Esophagus (tissue), 2 donors: Measurements from ENCODE around the gene CROCC2. TPM values are rescaled to one million over a fixed set of nuclear protein-coding genes. Genes with fewer than 3 reads are reported as not detected.

Experiments
- H3K27ac ChIP-seq, 2 donors: one replicate each; pipeline ENCODE4 v1.5.1; 2013; ENCODE audit warnings: low read depth in 2 of 2, mild to moderate bottlenecking in 2 of 2, inconsistent platforms in 1 of 2, low read length in 1 of 2, moderate library complexity in 1 of 2
- H3K27me3 ChIP-seq, 2 donors: one replicate each; pipeline ENCODE4 v1.6.1; 2013; ENCODE audit warnings: low read length in 2 of 2, control low read depth in 1 of 2, mild to moderate bottlenecking in 1 of 2; ENCODE audit not compliant: insufficient read depth in 2 of 2, control insufficient read depth in 1 of 2
- H3K36me3 ChIP-seq, 2 donors: one replicate each; pipeline ENCODE4 v1.6.1; 2013; ENCODE audit warnings: low read length in 1 of 2; ENCODE audit not compliant: control insufficient read depth in 2 of 2, insufficient read depth in 2 of 2
- H3K4me1 ChIP-seq, 2 donors: one replicate each; pipeline ENCODE4 v1.6.1; 2013; ENCODE audit warnings: low read length in 1 of 2; ENCODE audit not compliant: control insufficient read depth in 2 of 2, insufficient read depth in 2 of 2
- H3K4me3 ChIP-seq, 2 donors: one replicate each; pipeline ENCODE4 v1.5.1; 2013; ENCODE audit warnings: low read length in 2 of 2, mild to moderate bottlenecking in 2 of 2, low read depth in 1 of 2, moderate library complexity in 1 of 2
- H3K9me3 ChIP-seq, 2 donors: one replicate each; pipeline ENCODE4 v1.6.1; 2013; ENCODE audit warnings: mild to moderate bottlenecking in 2 of 2, low read depth in 1 of 2, low read length in 1 of 2, moderate library complexity in 1 of 2; ENCODE audit not compliant: control insufficient read depth in 2 of 2, insufficient read depth in 1 of 2
- WGBS, 2 donors: extraction: QIAGEN DNeasy Blood & Tissue Kit; methylation state at CpG; one replicate each; pipeline ENCODE4 v1.1.7; 2013; 5-methylcytosine and 5-hydroxymethylcytosine counted together
- polyA plus RNA-seq, 2 donors: library from polyadenylated mRNA; stranded (reverse); fragments of 200-250 nt; gene quantifications; one replicate each; pipeline ENCODE4 v1.2.3, GENCODE V29; 2013
- donor health status: healthy with polysubstance abuse.
- donor health status: Bipolar disorder and iron deficiency.

Gene CROCC2
- polyA plus RNA-seq, 2 donors: 0.12 to 0.16 TPM

DNA sequence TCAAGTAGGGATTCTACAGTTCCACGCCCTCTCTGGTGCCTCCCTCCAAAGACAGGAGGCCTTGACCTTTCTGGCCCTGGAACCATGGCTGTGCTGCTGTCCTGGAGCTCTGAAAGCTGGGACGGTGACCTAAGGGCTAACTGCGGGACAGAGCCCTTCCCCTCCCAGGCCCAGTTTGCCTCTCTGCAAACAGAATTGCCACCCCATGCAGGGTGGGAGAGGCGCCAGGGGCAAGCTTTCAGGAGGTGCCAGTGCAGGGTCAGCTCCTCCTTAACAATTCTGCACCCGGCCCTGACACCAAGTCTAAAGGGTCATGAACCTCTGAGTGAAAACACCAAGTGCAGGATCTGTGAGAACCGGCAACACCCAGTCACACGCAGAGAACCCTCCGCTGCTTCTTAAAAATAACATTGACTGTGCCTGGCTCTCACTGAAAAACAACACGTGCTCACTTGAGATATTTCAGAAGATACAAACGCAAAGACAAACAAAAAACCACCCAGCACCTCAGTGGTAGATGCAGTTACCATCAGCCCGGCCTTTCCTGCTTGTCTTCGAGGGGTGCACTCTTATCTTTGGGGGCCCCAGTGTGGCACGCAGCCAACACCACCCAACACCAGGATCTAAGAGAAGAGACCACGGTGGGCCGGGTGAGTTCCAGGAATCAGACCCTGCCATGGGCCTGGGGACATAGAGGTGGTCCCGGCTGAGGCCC lies 91.2 kb downstream of the CROCC2 start:
- 61 to 62% methylated on average over 16 of the region's 16 CpGs for WGBS, 2 donors
- Histone ChIP-seq H3K9me3 (no peaks in the 10 kb centered on the region), H3K27me3 (no peaks in the 10 kb centered on the region), H3K4me3 (no peak overlapping the region), H3K27ac (peak overlapping the region; percentile 78 to 81), H3K4me1 (peaks cover 9 to 23% of the 10 kb centered on the region in 2 donors), H3K36me3 (peaks cover 0 to 3% of the 10 kb centered on the region in 2 donors)

DNA sequence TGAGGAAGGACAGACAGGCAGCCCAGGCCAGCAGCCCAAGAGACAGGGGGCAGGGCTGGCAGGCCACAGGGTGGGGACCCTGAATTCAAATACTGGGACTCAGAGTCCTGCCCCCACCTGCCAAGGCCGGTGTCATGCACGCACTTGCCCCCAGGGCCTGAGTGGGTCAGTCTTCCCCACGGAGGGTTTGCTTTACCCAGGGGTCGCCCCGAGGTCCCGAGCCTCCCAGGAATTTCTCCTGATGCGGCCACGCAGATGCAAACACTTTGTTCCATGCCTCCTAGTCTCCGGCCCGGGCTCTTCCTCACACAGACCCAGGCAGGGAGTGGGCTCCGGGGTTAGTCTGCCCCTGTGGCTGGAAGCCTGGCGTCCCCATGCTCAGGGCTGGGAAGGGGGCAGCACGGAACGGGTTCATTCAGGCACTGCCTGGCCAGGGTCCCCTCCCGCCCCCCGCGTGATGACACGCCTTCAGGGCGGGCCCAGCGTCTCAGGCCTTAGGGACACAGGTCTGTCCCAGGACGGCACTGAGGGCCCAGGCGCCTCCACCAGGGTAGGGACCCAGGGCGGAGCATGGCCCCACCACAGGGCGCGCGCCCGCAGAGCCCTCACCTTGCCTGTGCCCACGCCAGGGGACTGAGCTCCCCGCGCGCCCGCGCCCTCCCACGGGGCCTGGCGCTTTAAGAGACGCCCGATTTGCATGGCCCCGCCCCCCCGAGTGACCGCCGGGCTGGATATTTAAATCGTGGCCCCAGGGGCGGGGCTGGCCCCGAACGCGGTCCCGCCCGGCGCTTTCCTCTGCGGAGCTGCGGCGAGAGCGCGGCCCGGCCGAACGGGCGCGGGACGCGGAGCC lies 91.9 kb downstream of the CROCC2 start, which contains the start of gene SNED1:
SNED1 (plus strand) TSS at position 763 of the 850 bp plus-strand sequence. CDS start 220 bp downstream, outside the sequence.
- WGBS, 2 donors: 5 to 6% methylated on average over 48 to 61 of the region's 61 CpGs
- H3K4me3 ChIP-seq: peak within 1 kb of the TSS; percentile 65 to 68
- peak within 1 kb of the TSS; percentile 78 to 81 for H3K27ac ChIP-seq
- H3K36me3 ChIP-seq: peaks cover 0 to 3% of the 10 kb centered on the region in 2 donors
- peaks cover under 1 to 3% of the 10 kb centered on the region in 2 donors for H3K9me3 ChIP-seq
- H3K27me3 ChIP-seq: no peaks in the 10 kb centered on the region
- peaks cover 9 to 23% of the 10 kb centered on the region in 2 donors for H3K4me1 ChIP-seq

DNA sequence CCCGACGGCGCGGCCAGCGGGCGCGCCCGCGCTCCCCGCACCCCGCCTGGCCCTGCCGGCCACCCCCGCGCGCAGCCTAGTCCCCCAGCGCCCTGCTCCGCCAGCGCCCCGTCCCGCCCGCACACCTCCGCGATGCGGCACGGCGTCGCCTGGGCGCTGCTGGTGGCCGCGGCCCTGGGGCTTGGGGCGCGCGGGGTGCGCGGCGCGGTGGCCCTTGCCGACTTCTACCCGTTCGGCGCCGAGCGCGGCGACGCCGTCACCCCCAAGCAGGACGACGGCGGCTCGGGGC lies 92.5 kb downstream of the CROCC2 start:
- peaks cover 6 to 9% of the 10 kb centered on the region in 2 donors for H3K9me3 ChIP-seq
- H3K27me3 ChIP-seq: no peaks in the 10 kb centered on the region
- peaks cover 3% of the 10 kb centered on the region in 2 donors for H3K36me3 ChIP-seq
- peak overlapping the region; percentile 48 to 61 for H3K27ac ChIP-seq
- H3K4me3 ChIP-seq: peak overlapping the region; percentile 65 to 68
- WGBS, 2 donors: 1 to 2% methylated on average over 41 to 51 of the region's 51 CpGs
- peaks cover 9 to 23% of the 10 kb centered on the region in 2 donors for H3K4me1 ChIP-seq

DNA sequence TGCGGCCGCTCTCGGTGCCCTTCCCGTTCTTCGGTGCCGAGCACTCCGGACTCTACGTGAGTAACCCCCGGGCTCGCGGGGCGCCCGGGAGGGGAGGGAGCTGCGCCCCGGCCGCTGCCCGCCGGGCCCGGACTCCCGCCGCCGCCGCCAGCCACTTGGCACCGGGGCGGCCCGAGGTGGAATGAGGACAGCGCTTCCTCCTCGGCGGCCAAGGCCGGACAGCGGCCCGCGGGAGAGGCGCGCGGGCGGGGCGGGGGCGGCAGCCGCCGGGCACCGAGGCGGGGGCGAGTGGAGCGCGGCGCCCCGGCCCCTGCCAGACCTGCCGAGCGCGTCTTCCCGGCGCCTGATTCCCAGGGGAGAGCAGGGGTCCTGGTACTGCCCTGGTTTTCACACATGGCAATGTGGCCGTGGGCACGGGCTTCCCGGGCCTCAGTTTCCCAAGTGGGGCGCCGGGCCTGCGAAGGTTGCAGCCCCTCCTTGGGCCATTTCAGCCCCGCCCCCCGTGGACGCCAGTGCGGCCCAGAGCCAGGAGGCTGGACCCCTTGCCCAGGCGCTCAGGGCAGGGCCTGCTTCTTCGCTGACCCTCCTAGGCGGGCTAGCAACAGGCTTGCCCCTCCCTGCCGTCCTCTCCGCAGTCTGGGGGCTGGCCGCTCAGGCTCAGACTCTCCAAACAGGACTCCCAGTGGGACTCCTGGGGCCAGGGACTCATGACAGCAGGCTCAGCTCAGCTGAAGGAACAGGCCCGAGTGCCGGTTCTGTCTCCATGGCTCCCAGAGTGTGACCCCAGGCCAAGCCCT lies 93.1 kb downstream of the CROCC2 start:
- Histone ChIP-seq H3K4me1 (peaks cover 8 to 23% of the 10 kb centered on the region in 2 donors), H3K27ac (peak overlapping the region; percentile 48 to 61)
- 9 to 12% methylated on average over 54 to 71 of the region's 71 CpGs for WGBS, 2 donors

DNA sequence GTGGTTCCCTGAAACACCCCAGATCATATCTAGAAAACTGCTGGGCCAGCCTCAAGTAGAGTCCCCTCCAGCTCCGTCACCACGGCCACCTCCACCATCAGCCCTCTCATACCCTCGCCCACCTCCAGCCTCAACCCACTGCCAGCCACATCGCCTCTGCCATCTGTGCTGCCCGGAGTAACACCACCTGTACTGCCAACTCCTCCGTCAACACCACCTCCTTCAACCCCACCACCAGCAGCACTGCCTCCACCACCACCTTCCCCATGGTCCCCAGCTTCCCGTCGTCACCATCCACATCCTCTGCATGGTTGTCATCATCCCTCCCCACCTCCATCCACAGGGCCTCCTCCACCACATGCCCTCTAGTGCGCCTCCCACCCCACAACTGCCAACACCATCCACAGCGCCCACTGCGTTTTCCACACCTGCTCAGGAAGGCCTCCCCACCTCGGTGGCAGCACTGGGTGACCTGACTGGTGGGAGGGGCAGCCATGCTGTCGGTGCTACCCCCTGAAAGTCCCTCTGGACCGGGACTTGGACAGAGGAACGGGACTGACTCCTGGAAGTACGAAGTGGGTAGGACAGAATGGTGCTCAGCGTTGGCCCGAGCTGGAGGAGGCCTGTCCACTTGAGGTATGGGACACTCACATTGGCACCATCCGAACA lies 93.9 kb downstream of the CROCC2 start:
- H3K27ac ChIP-seq: no peak overlapping the region

More for the DNA sequence above, 93.1 kb downstream of the CROCC2 start:
- peaks cover 9 to 12% of the 10 kb centered on the region in 2 donors for H3K9me3 ChIP-seq
- H3K4me3 ChIP-seq: peak overlapping the region; percentile 65 to 68
- H3K27me3 ChIP-seq: no peaks in the 10 kb centered on the region
- H3K36me3 ChIP-seq: peaks cover 3% of the 10 kb centered on the region in 2 donors

DNA sequence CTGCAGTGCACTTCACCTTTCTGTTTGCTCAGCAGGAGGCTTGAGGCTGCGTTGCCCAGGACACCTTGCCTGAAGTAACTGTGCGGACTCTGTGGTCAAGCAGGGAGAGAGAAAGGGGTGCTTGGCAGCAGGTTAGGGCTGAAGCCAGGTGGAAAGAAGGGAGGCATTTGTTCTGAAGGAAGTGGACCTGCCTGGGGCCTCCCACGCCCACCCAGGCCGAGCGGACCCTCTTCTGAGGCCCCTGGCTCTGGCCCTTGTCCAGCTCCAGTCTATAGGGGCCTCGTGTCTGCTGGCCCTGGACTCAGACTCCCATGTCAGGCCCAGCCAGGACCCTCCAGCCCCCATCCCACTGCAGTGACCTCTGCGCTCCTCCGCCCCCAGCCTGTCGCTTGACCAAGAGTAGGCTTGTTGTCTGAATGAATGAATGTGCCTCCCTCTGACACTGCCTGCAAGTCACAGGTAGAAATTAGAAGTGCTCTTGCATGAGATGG lies 94.7 kb downstream of the CROCC2 start:
- Histone ChIP-seq H3K36me3 (peaks cover 3% of the 10 kb centered on the region in 2 donors), H3K27ac (no peak overlapping the region), H3K4me3 (no peak overlapping the region), H3K27me3 (no peaks in the 10 kb centered on the region), H3K9me3 (peaks cover 9 to 12% of the 10 kb centered on the region in 2 donors), H3K4me1 (peaks cover 8 to 20% of the 10 kb centered on the region in 2 donors)
- WGBS, 2 donors: 89 to 94% methylated on average over 9 of the region's 9 CpGs

More for the DNA sequence above, 93.9 kb downstream of the CROCC2 start:
- H3K27me3 ChIP-seq: no peaks in the 10 kb centered on the region
- peaks cover 8 to 23% of the 10 kb centered on the region in 2 donors for H3K4me1 ChIP-seq
- WGBS, 2 donors: 83 to 89% methylated on average over 19 of the region's 19 CpGs
- H3K4me3 ChIP-seq: peak overlapping the region; percentile 3 to 65
- H3K36me3 ChIP-seq: peaks cover 3% of the 10 kb centered on the region in 2 donors
- peaks cover 9 to 12% of the 10 kb centered on the region in 2 donors for H3K9me3 ChIP-seq

DNA sequence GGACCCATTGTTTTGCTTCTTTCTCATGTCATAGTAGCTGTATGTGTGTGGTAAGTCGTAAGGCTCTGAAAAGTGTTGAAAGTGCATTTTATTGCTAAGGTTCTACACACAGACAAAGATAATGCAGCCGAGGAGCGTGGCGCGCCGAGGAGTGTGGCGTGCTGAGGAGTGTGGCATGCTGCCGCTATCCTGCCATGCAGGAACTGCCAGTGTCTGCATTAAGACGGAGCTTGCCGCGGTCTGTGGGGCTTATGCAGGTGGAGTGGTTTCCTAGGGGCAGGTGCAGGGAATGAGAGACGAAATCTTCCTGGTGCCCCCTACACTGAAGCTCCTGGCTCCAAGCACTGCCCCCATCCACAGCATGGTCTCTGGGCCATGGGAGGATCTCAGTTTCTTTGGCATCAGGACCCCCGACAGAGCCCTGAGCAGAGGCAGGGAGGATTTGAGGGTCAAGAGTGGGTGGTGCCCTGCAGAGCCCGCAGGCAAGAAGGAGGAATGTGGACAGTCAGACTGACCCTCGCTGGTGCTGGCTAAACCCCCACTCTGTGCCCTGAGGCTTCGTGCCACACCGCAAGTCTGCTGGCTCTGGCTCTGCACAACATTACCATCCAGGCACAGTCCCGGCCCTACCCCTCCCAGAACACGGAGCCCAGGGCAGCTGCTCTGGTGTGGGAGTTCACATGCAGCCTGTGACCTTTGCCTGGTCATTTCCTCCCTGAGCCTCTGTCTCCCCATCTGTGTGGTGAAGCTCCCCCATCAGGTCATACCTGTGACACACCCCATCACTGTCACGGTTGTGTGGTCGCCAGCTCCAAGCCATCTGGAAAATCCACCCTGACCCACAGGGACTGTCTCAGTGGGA lies 95.5 kb downstream of the CROCC2 start:
- Histone ChIP-seq H3K4me1 (peaks cover 4 to 15% of the 10 kb centered on the region in 2 donors), H3K36me3 (peaks cover 3% of the 10 kb centered on the region in 2 donors), H3K27me3 (no peaks in the 10 kb centered on the region), H3K9me3 (peaks cover 9 to 12% of the 10 kb centered on the region in 2 donors), H3K4me3 (no peak overlapping the region), H3K27ac (no peak overlapping the region)
- 90% methylated on average over 21 of the region's 21 CpGs for WGBS, 2 donors

DNA sequence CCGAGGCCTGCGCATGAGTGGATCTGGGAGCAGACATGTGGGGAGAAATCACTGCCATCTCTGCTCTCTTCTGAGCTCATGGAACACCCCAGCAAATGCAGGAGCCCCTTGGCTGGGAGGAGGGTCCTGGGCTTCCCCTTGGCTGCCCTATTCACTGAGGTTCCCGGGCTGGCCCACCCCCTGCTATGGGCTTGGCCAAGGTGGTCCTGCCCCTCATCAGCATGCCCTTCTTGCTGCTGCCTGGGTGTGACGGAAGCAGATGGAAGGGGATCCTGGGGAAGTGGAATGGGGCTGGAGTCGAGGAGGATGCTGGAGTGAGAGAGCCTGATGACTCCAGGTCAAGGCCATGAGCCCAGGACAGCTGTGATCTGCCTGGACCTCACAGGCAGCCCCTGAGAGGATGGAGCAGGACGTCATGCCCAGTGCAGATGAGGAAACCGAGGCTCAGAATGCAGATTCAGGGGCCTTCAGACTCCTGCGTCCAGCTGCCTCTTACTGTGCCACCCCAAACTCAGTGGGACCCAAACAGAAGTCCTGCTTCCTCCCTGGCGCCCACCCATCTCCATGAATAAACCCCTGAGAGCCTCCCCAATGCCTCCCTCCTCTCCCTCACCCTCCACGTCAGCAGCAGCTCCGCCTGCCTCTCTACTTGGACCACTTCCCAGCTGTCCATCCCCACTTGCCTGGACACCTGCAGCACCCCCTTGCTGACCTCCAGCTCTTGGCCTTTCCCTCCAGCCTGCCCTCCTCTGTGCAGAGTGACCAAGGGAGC lies 96.3 kb downstream of the CROCC2 start:
- Histone ChIP-seq H3K27ac (no peak overlapping the region), H3K36me3 (peaks cover 3% of the 10 kb centered on the region in 2 donors), H3K4me3 (no peak overlapping the region), H3K27me3 (no peaks in the 10 kb centered on the region), H3K4me1 (peaks cover 4 to 10% of the 10 kb centered on the region in 2 donors), H3K9me3 (peaks cover 9 to 12% of the 10 kb centered on the region in 2 donors)
- WGBS, 2 donors: 88 to 90% methylated on average over 11 of the region's 11 CpGs
